Stimulated activated CD4-positive, alpha-beta T cell treated with anti-CD3 and anti-CD28 coated beads, Interleukin-4, amount 100 ng/mL, for 1 hour (primary cell): ENCODE results near the gene LYPLA2.
A peak's percentile ranks its signal among the peaks of the same experiment; 100 is the strongest.
"Not testable (repeated sequence)": the region's sequence is repeated elsewhere in the genome, so short reads cannot be mapped to it uniquely, and the experiment has no call there.

Experiments
- DNase-seq: peaks from one replicate; pipeline ENCODE4 v3.0.0-alpha.2; 2020

LYPLA2 gene

GRCh38 chr1:23779826-23780371 lies 11.0 kb upstream of the LYPLA2 start:
- DNase-seq = no peak

- not testable (repeated sequence) for DNase-seq
Measured at GRCh38 chr1:23783141-23783540, 7.8 kb upstream of the LYPLA2 start.

GRCh38 chr1:23784846-23785245 lies 6.1 kb upstream of the LYPLA2 start:
- DNase-seq = no peak

GRCh38 chr1:23787701-23788100 lies 3.2 kb upstream of the LYPLA2 start:
- DNase-seq = no peak

GRCh38 chr1:23788695-23789094 lies 2.2 kb upstream of the LYPLA2 start:
- no peak for DNase-seq

- DNase-seq = peak; percentile 21
Measured at GRCh38 chr1:23791516-23792047, 637 bp downstream of the LYPLA2 start.

GRCh38 chr1:23792151-23792945 lies 1.4 kb downstream of the LYPLA2 start:
- DNase-seq = no peak

- DNase-seq = no peak
Measured at GRCh38 chr1:23793018-23793781, 2.3 kb downstream of the LYPLA2 start.

- DNase-seq = no peak
Measured at GRCh38 chr1:23793861-23794731, 3.2 kb downstream of the LYPLA2 start.

GRCh38 chr1:23794732-23795182 lies 3.8 kb downstream of the LYPLA2 start:
- not testable (repeated sequence) for DNase-seq

- no peak for DNase-seq
Measured at GRCh38 chr1:23795676-23796465, 4.9 kb downstream of the LYPLA2 start.

- DNase-seq = no peak
Measured at GRCh38 chr1:23796466-23797271, 5.7 kb downstream of the LYPLA2 start.

- DNase-seq = no peak
Measured at GRCh38 chr1:23797478-23798448, 6.8 kb downstream of the LYPLA2 start.

GRCh38 chr1:23798662-23799142 lies 7.8 kb downstream of the LYPLA2 start:
- DNase-seq = no peak

- DNase-seq = no peak
Measured at GRCh38 chr1:23799255-23799569, 8.3 kb downstream of the LYPLA2 start.

- peak; percentile 23 for DNase-seq
Measured at GRCh38 chr1:23799570-23800399, 8.8 kb downstream of the LYPLA2 start.

- peak; percentile 98 for DNase-seq
Measured at GRCh38 chr1:23800400-23801337, 9.7 kb downstream of the LYPLA2 start, which contains the start of gene GALE. Gene GALE, minus strand, starts transcription at chr1:23800754. Its CDS starts 1,747 bp downstream, at chr1:23799007.
